Measurements from ENCODE around the gene ADAM33. TPM values are rescaled to one million over a fixed set of nuclear protein-coding genes. Genes with fewer than 3 reads are reported as not detected.

The ADAM33 gene
- polyA plus RNA-seq, 3 donors: not detected

DNA sequence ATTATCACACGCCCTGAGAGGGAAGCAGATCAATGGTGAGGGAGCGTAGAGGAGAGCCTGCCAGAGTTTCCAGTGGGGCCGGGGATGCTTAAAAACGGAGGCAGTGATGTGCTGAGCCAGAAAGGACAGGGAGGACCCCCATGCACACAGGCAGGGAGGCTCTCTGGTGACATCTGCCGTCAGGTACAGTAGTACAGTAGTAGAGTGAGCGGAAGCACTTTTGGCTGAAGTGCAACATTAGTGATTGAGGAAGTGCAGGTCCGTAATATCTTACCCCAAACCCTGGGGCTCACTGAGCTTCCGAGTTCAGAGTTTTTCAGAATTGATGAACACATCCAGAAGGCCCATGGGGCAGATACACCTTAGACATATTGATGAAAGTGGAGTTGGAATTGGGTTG lies 60.7 kb downstream of the ADAM33 start:
- H3K36me3 Mint-ChIP-seq: peaks cover 51 to 65% of the 10 kb centered on the region in 2 donors
- 93% methylated on average over 5 of the region's 8 CpGs for WGBS (ENCODE audit: insufficient coverage)
- no peak for DNase-seq
- no peaks in the 10 kb centered on the region for H3K4me1 Mint-ChIP-seq
- Histone ChIP-seq H2AFZ (ENCODE audit: insufficient read depth, low read depth, low read length, poor library complexity, severe bottlenecking) (no peak overlapping the region), H3K27me3 (ENCODE audit: control insufficient read depth in 2 of 2, insufficient read depth in 2 of 2, low read length in 2 of 2) (no peaks in the 10 kb centered on the region), H3K9ac (ENCODE audit: insufficient read depth, low read length, poor library complexity, severe bottlenecking) (no peak overlapping the region), H3K36me3 (replicated peaks in 1 of 2; ENCODE audit: control insufficient read depth in 1 of 2, insufficient read depth in 2 of 2, low read length in 2 of 2) (peaks cover 13 to 52% of the 10 kb centered on the region in 2 donors), H4K20me1 (ENCODE audit: insufficient read depth, low read length) (no peaks in the 10 kb centered on the region), H3K4me1 (ENCODE audit: control insufficient read depth in 1 of 2, insufficient read depth in 2 of 2, low read length in 2 of 2) (no peaks in the 10 kb centered on the region), H3K4me3 (replicated peaks in 1 of 3; ENCODE audit: low read depth in 2 of 3, low read length in 3 of 3) (no peak overlapping the region), H3K27ac (ENCODE audit: low read depth in 1 of 2, low read length in 2 of 2) (no peak overlapping the region), H3K9me3 (replicated peaks in 1 of 2; ENCODE audit: control insufficient read depth in 1 of 2, insufficient read depth in 1 of 2, low read length in 2 of 2) (no peaks in the 10 kb centered on the region), H3K4me2 (replicated peaks; ENCODE audit: extremely low read depth, low read length, poor library complexity, severe bottlenecking) (no peak overlapping the region), H3K79me2 (ENCODE audit: insufficient read depth, low read length) (no peaks in the 10 kb centered on the region)
- H3K9me3 Mint-ChIP-seq: no peaks in the 10 kb centered on the region
- H3K27ac Mint-ChIP-seq: no peak overlapping the region
- H3K27me3 Mint-ChIP-seq (ENCODE audit: low read depth in 3 of 3): no peaks in the 10 kb centered on the region
- TF ChIP-seq, protein P1, sequence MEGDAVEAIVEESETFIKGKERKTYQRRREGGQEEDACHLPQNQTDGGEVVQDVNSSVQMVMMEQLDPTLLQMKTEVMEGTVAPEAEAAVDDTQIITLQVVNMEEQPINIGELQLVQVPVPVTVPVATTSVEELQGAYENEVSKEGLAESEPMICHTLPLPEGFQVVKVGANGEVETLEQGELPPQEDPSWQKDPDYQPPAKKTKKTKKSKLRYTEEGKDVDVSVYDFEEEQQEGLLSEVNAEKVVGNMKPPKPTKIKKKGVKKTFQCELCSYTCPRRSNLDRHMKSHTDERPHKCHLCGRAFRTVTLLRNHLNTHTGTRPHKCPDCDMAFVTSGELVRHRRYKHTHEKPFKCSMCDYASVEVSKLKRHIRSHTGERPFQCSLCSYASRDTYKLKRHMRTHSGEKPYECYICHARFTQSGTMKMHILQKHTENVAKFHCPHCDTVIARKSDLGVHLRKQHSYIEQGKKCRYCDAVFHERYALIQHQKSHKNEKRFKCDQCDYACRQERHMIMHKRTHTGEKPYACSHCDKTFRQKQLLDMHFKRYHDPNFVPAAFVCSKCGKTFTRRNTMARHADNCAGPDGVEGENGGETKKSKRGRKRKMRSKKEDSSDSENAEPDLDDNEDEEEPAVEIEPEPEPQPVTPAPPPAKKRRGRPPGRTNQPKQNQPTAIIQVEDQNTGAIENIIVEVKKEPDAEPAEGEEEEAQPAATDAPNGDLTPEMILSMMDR (IDR thresholded peaks at IDR 0.05): no peak
- intact Hi-C loops (cut with micrococcal nuclease): no loop called here
- H3K4me3 Mint-ChIP-seq: no peak overlapping the region

Other genes with a start within 250 kb of the ADAM33 start
- 10 to 100 TPM; 10.2 to 17.4 (median 11.5) TPM for gene ATRN, start 211.0 kb downstream of the ADAM33 start, polyA plus RNA-seq
- not detected for gene GFRA4, start 18.6 kb downstream of the ADAM33 start, polyA plus RNA-seq
- gene SIGLEC1, start 30.6 kb upstream of the ADAM33 start, polyA plus RNA-seq: 10 to 100 TPM in 1 of 3 donors, 1 to 10 TPM in 2; 1.6 to 23.5 (median 2.5) TPM
- not detected for gene HSPA12B, start 50.7 kb upstream of the ADAM33 start, polyA plus RNA-seq
- gene ADISSP, start 85.7 kb upstream of the ADAM33 start, polyA plus RNA-seq: 10 to 100 TPM; 59.6 to 78.5 (median 68.5) TPM
- under 1 TPM in 1 of 3 donors, not detected in 2; 0.09 TPM for gene SPEF1, start 99.4 kb upstream of the ADAM33 start, polyA plus RNA-seq
- gene CENPB, start 104.7 kb upstream of the ADAM33 start, polyA plus RNA-seq: 10 to 100 TPM in 1 of 3 donors, 1 to 10 TPM in 2; 1.1 to 18.9 (median 1.4) TPM
- 10 to 100 TPM in 1 of 3 donors, 1 to 10 TPM in 2; 3.6 to 35.6 (median 4.0) TPM for gene CDC25B, start 114.3 kb upstream of the ADAM33 start, polyA plus RNA-seq
- 10 to 100 TPM in 1 of 3 donors, 1 to 10 TPM in 2; 6.6 to 10.8 (median 8.6) TPM for gene AP5S1, start 138.5 kb upstream of the ADAM33 start, polyA plus RNA-seq
- gene MAVS, start 164.8 kb upstream of the ADAM33 start, polyA plus RNA-seq: 10 to 100 TPM in 1 of 3 donors, 1 to 10 TPM in 2; 1.8 to 16.6 (median 3.2) TPM
- gene PANK2, start 207.4 kb upstream of the ADAM33 start, polyA plus RNA-seq: 10 to 100 TPM; 36.8 to 65.7 (median 48.0) TPM

Measured in CD14-positive monocyte (primary cell).